IPS-20b (cell line): Measurements from ENCODE around the gene NSUN3.
"Not testable (repeated sequence)": the region's sequence is repeated elsewhere in the genome, so short reads cannot be mapped to it uniquely, and the experiment has no call there.

Experiments
- H3K27ac ChIP-seq: one replicate; pipeline ENCODE4 v1.5.1; 2013; ENCODE audit warnings: low read length
- H3K27me3 ChIP-seq: 2 replicates; pipeline ENCODE4 v1.6.1; 2013; ENCODE audit warnings: mild to moderate bottlenecking, low read length, inconsistent platforms; ENCODE audit not compliant: insufficient read depth
- H3K36me3 ChIP-seq: 2 replicates; pipeline ENCODE4 v1.6.1; 2013; ENCODE audit warnings: low read depth, mild to moderate bottlenecking, inconsistent platforms, low read length, moderate library complexity; ENCODE audit not compliant: insufficient read depth
- H3K4me1 ChIP-seq: 2 replicates; pipeline ENCODE4 v1.6.1; 2013; ENCODE audit warnings: mild to moderate bottlenecking, control low read depth, inconsistent platforms, low read length, moderate library complexity; ENCODE audit not compliant: insufficient read depth
- H3K4me3 ChIP-seq: 2 replicates; pipeline ENCODE4 v1.5.1; 2013; ENCODE audit warnings: mild to moderate bottlenecking, low read length, inconsistent platforms
- H3K9ac ChIP-seq: 2 replicates; pipeline ENCODE4 v1.6.1; 2013; ENCODE audit warnings: low read depth, mild to moderate bottlenecking, inconsistent platforms, low read length, moderate library complexity
- H3K9me3 ChIP-seq: 2 replicates; pipeline ENCODE4 v1.6.1; 2013; ENCODE audit warnings: mild to moderate bottlenecking, low read depth, low read length, inconsistent platforms; ENCODE audit not compliant: insufficient read depth

Gene NSUN3

DNA sequence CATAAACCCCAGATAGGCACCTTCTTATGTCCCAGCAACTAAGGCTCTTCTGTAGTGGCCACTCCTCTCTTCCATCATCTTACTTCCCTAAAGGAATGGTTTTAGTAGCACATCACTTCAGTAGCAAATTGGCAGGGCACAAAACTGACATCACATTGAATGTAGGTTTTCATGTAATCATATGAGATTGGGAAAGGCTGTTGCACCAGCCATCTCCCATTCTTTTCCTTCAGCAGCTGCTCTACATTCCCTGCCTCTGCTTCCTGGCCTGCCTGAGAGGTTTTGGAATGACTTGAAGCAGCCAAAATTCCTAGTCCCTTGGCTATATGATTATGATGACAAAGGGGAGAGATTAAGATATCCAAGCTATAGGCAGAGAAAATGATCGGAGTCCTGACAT is 36.5 kb downstream of the NSUN3 start:
- no peak overlapping the region for H3K4me3 ChIP-seq
- H3K27me3 ChIP-seq, result no peaks in the 10 kb centered on the region
- no peaks in the 10 kb centered on the region for H3K4me1 ChIP-seq
- no peak overlapping the region for H3K9ac ChIP-seq
- H3K36me3 ChIP-seq, result peaks cover 30% of the 10 kb centered on the region; the same call in 1 of the 2 replicates
- H3K9me3 ChIP-seq, result no peaks in the 10 kb centered on the region
- H3K27ac ChIP-seq, result no peak overlapping the region

DNA sequence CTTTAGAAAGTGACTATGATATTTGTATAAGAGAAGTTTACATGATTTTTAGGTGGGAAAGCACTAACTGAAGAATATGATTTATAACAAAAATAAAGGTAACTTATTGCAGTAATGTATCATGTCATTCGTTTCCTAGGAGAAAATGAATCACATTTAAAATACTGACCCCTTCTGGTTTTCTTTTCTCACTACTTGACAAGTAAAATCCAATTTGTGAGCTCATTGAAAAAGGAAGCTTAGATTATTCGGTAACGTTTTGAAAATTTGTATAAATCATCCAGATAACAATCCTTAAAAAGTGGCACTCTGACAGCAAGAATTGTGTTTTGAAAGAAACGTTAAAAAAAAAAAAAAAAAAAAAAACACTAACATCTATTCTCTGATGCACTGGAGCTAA is 39.0 kb downstream of the NSUN3 start:
- Histone ChIP-seq H3K4me3 (no peak overlapping the region), H3K27me3 (no peaks in the 10 kb centered on the region), H3K4me1 (no peaks in the 10 kb centered on the region), H3K9ac (no peak overlapping the region), H3K36me3 (peaks cover 16% of the 10 kb centered on the region; the same call in 1 of the 2 replicates), H3K9me3 (no peaks in the 10 kb centered on the region), H3K27ac (no peak overlapping the region)

- no peak overlapping the region for H3K4me3 ChIP-seq
- no peaks in the 10 kb centered on the region for H3K27me3 ChIP-seq
- H3K36me3 ChIP-seq, result no peaks in the 10 kb centered on the region
- no peaks in the 10 kb centered on the region for H3K4me1 ChIP-seq
- H3K9ac ChIP-seq, result no peak overlapping the region
- no peak overlapping the region for H3K27ac ChIP-seq
- no peaks in the 10 kb centered on the region for H3K9me3 ChIP-seq
These were observed 43.4 kb downstream of the NSUN3 start for GRCh38 chr3:94106268-94106667.

GRCh38 chr3:94110232-94110631 is 47.4 kb downstream of the NSUN3 start:
- H3K9ac ChIP-seq, H3K36me3 ChIP-seq, H3K9me3 ChIP-seq: not testable (repeated sequence)

DNA sequence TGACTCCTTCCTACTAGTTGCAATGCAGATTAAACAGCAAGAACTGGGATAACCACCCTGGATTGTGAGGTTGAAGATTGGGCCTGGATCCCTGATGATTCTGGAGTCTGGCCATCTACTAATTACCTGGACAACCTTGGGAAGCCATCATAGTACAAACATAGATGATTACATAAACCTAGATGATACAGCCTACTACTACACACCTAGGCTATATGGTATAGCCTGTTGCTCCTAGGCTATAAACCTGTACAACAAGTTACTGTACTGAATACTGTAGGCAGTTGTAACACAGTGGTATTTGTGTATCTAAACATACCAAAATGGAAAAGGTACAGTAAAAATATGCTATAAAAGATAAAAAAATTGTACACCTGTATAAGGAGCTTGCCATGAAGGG is 48.0 kb downstream of the NSUN3 start:
- Histone ChIP-seq H3K36me3 (peaks cover 5% of the 10 kb centered on the region; the same call in 1 of the 2 replicates), H3K27ac (no peak overlapping the region), H3K9ac (no peak overlapping the region), H3K9me3 (no peaks in the 10 kb centered on the region), H3K4me1 (peaks cover 3% of the 10 kb centered on the region; the same call in 1 of the 2 replicates), H3K27me3 (no peaks in the 10 kb centered on the region), H3K4me3 (no peak overlapping the region)

More at GRCh38 chr3:94110232-94110631, 47.4 kb downstream of the NSUN3 start:
- not testable (repeated sequence) for H3K27ac ChIP-seq, H3K4me3 ChIP-seq, H3K27me3 ChIP-seq, H3K4me1 ChIP-seq

- Histone ChIP-seq H3K27me3 (no peaks in the 10 kb centered on the region), H3K4me3 (no peak overlapping the region), H3K36me3 (peaks cover 5% of the 10 kb centered on the region; the same call in 1 of the 2 replicates), H3K27ac (no peak overlapping the region), H3K4me1 (peaks cover 4% of the 10 kb centered on the region; the same call in 1 of the 2 replicates), H3K9me3 (no peaks in the 10 kb centered on the region), H3K9ac (no peak overlapping the region)
These were observed 51.8 kb downstream of the NSUN3 start for GRCh38 chr3:94114666-94115065.

- Histone ChIP-seq H3K27ac (no peak overlapping the region), H3K4me3 (no peak overlapping the region), H3K36me3 (peaks cover 5% of the 10 kb centered on the region; the same call in 1 of the 2 replicates)
These were observed 52.6 kb downstream of the NSUN3 start for GRCh38 chr3:94115482-94115881.

DNA sequence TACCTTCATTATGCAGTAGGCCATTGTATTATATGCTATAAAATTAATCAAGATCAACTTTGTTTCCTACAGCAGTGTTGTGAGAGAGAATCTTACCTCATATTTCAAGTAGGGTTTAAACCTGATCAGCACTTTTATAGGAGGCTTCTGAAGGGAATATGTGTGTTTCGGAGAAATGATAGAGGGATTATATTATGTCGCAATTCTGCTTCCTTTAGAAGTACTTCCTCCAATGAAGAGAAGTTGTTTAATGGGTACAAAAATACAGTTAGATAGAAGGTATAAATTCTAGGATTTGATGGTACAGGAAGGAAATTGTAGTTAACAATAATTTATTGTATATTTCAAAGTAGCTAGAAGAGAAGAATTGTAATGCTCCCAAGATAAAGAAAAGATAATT is 54.9 kb downstream of the NSUN3 start:
- H3K36me3 ChIP-seq, result no peaks in the 10 kb centered on the region

More at GRCh38 chr3:94115482-94115881, 52.6 kb downstream of the NSUN3 start:
- Histone ChIP-seq H3K4me1 (peaks cover 4% of the 10 kb centered on the region; the same call in 1 of the 2 replicates), H3K9ac (no peak overlapping the region), H3K9me3 (no peaks in the 10 kb centered on the region), H3K27me3 (no peaks in the 10 kb centered on the region)

DNA sequence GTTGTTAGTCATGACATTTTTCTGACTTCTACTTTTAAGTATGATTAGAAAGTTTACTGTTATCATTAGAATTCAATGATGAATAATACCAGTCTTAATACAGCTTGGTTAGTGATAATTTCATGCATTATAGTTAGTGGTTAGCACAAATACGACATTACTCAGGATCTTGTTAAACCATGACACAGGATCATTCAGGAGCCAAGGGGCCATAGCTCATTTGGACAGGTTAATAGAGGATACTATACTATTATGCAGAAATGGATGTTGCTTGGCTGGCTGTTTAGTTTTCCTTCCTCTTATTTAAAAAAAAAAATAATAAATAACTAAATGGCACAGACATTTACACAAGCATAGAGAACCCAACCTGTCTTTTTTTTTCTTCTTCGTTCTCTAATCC is 55.5 kb downstream of the NSUN3 start:
- Histone ChIP-seq H3K4me3 (no peak overlapping the region), H3K4me1 (peaks cover 6% of the 10 kb centered on the region; the same call in 1 of the 2 replicates), H3K27me3 (no peaks in the 10 kb centered on the region), H3K9me3 (no peaks in the 10 kb centered on the region), H3K9ac (no peak overlapping the region), H3K36me3 (no peaks in the 10 kb centered on the region), H3K27ac (no peak overlapping the region)

More for the DNA sequence above, 54.9 kb downstream of the NSUN3 start:
- H3K9ac ChIP-seq, result no peak overlapping the region
- peaks cover 6% of the 10 kb centered on the region; the same call in 1 of the 2 replicates for H3K4me1 ChIP-seq
- no peak overlapping the region for H3K4me3 ChIP-seq
- H3K9me3 ChIP-seq, result no peaks in the 10 kb centered on the region
- H3K27ac ChIP-seq, result no peak overlapping the region
- H3K27me3 ChIP-seq, result no peaks in the 10 kb centered on the region

GRCh38 chr3:94121161-94121560 is 58.3 kb downstream of the NSUN3 start:
- Histone ChIP-seq H3K9ac (no peak overlapping the region), H3K9me3 (no peaks in the 10 kb centered on the region), H3K27ac (no peak overlapping the region), H3K27me3 (no peaks in the 10 kb centered on the region), H3K36me3 (peaks cover 1% of the 10 kb centered on the region; the same call in 1 of the 2 replicates), H3K4me1 (peaks cover 3% of the 10 kb centered on the region; the same call in 1 of the 2 replicates), H3K4me3 (no peak overlapping the region)

GRCh38 chr3:94127115-94127514 is 64.3 kb downstream of the NSUN3 start:
- Histone ChIP-seq H3K27ac (no peak overlapping the region), H3K4me1 (peaks cover 5% of the 10 kb centered on the region; the same call in 1 of the 2 replicates), H3K4me3 (no peak overlapping the region), H3K27me3 (no peaks in the 10 kb centered on the region), H3K9me3 (no peaks in the 10 kb centered on the region), H3K9ac (no peak overlapping the region), H3K36me3 (peaks cover 9% of the 10 kb centered on the region; the same call in 1 of the 2 replicates)

DNA sequence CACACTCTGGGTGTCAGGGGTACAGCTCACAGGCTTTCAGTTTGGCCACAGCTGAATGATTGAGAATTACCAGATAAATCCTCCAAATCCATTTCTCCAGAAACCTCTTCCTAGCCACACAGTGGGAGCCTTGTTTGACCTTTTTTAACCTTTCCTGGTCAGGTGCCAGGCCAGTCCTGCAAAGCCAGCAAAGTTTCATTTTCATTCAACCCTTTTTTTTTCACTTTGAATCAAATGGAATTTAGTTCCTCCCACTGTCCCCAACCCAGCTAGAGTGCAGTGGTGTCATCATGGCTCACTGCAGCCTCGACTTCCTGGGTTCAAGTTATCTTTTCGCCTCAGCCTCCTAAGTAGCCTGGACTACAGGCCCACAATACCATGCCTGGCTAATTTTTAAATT is 67.8 kb downstream of the NSUN3 start:
- peaks cover 9% of the 10 kb centered on the region; the same call in 1 of the 2 replicates for H3K36me3 ChIP-seq
- peaks cover 9% of the 10 kb centered on the region; the same call in 1 of the 2 replicates for H3K4me1 ChIP-seq
- no peaks in the 10 kb centered on the region for H3K9me3 ChIP-seq
- H3K27me3 ChIP-seq, result no peaks in the 10 kb centered on the region
- no peak overlapping the region for H3K27ac ChIP-seq
- no peak overlapping the region for H3K4me3 ChIP-seq
- no peak overlapping the region for H3K9ac ChIP-seq
